H1 (cell line): ENCODE measurements around the gene GCC1. TPM values are rescaled to one million over a fixed set of nuclear protein-coding genes. Genes with fewer than 3 reads are reported as not detected.

ENCODE experiments used
- CTCF ChIA-PET: fragments of 300-600 bp; sonication (Branson Sonifier 250); formaldehyde crosslinking; loops from one replicate; lab custom pipeline; 2021; ENCODE audit not compliant: partially characterized antibody; lab: Charles Lee
- POLR2A ChIA-PET: fragments of 300-600 bp; sonication (Branson Sonifier 250); formaldehyde crosslinking; loops from one replicate; lab custom pipeline; 2021; ENCODE audit warnings: inconsistent platforms; ENCODE audit not compliant: partially characterized antibody; lab: Charles Lee
- DNase-seq, 2 experiments: peaks; one replicate each; pipeline versions ENCODE4 v3.0.0 to v3.0.0-alpha.2; 2010 to 2022; ENCODE audit warnings: low spot score in 2 of 2, low read depth in 1 of 2, mixed read lengths in 1 of 2
- FAIRE-seq: peaks from 2 replicates; lab custom pipeline; 2011; peaks lifted over from hg19 to GRCh38; lab: Jason Lieb, UNC
- H2AFZ ChIP-seq: 2 replicates; pipeline ENCODE4 v1.8.1; 2012; ENCODE audit warnings: low read length, inconsistent platforms
- H2AK5ac ChIP-seq: 2 replicates; pipeline ENCODE4 v1.6.1; 2013; ENCODE audit warnings: low read depth, low read length
- H2BK120ac ChIP-seq: replicated peaks from 2 replicates; pipeline ENCODE3; 2013; ENCODE audit warnings: low read depth, low read length, inconsistent platforms
- H2BK12ac ChIP-seq: 2 replicates; pipeline ENCODE4 v1.6.1; 2013; ENCODE audit warnings: low read depth, low read length
- H2BK15ac ChIP-seq: 2 replicates; pipeline ENCODE4 v1.6.1; 2013; ENCODE audit warnings: low read length
- H2BK20ac ChIP-seq: 2 replicates; pipeline ENCODE4 v1.6.1; 2013; ENCODE audit warnings: low read length
- H2BK5ac ChIP-seq: 2 replicates; pipeline ENCODE4 v1.6.1; 2013; ENCODE audit warnings: low read depth, low read length
- H3K14ac ChIP-seq: 2 replicates; pipeline ENCODE4 v1.6.1; 2013; ENCODE audit warnings: inconsistent platforms; ENCODE audit not compliant: insufficient read length
- H3K18ac ChIP-seq: 2 replicates; pipeline ENCODE4 v1.6.1; 2013; ENCODE audit warnings: low read length; ENCODE audit errors: extremely low read depth
- H3K23ac ChIP-seq: 2 replicates; pipeline ENCODE4 v1.6.1; 2013; ENCODE audit warnings: inconsistent platforms; ENCODE audit not compliant: insufficient read length
- H3K23me2 ChIP-seq: 2 replicates; pipeline ENCODE4 v1.6.1; 2013; ENCODE audit warnings: low read depth, low read length
- H3K27ac ChIP-seq: 2 replicates; pipeline ENCODE4 v1.6.1; 2011; ENCODE audit warnings: low read depth, low read length, inconsistent platforms
- H3K27me3 ChIP-seq, 4 experiments: replicated peaks in 1 of 4; 1 replicate in 1 of 4; 2 replicates in 3 of 4; pipeline versions ENCODE4 v1.6.1 to v1.8.1; 2011 to 2013; ENCODE audit warnings: low read length in 3 of 4, mild to moderate bottlenecking in 3 of 4, inconsistent platforms in 2 of 4, mixed read lengths in 2 of 4, moderate library complexity in 1 of 4; ENCODE audit not compliant: control insufficient read depth in 3 of 4, insufficient read depth in 3 of 4; ENCODE audit errors: extremely low read depth in 1 of 4
- H3K36me3 ChIP-seq, 4 experiments: 2 replicates each; pipeline versions ENCODE4 v1.6.1 to v1.8.1; 2011 to 2013; ENCODE audit warnings: mild to moderate bottlenecking in 4 of 4, low read length in 3 of 4, moderate library complexity in 2 of 4, control low read depth in 1 of 4, inconsistent platforms in 1 of 4; ENCODE audit not compliant: insufficient read depth in 4 of 4, control insufficient read depth in 2 of 4
- H3K4ac ChIP-seq: replicated peaks from 2 replicates; pipeline ENCODE3; 2013; ENCODE audit warnings: low read length, low read depth, mixed read lengths, inconsistent platforms; ENCODE audit not compliant: insufficient read length
- H3K4me1 ChIP-seq, 4 experiments: replicated peaks in 1 of 4; 1 replicate in 1 of 4; 2 replicates in 3 of 4; pipeline versions ENCODE4 v1.6.1 to v1.8.1; 2011 to 2013; ENCODE audit warnings: low read length in 3 of 4, inconsistent platforms in 2 of 4, mixed read lengths in 1 of 4; ENCODE audit not compliant: insufficient read depth in 4 of 4, control insufficient read depth in 3 of 4
- H3K4me2 ChIP-seq, 2 experiments: 2 replicates each; pipeline versions ENCODE4 v1.6.1 to v1.8.1; 2011 to 2013; ENCODE audit warnings: low read depth in 2 of 2, low read length in 2 of 2, control low read depth in 1 of 2, inconsistent platforms in 1 of 2, mild to moderate bottlenecking in 1 of 2; ENCODE audit not compliant: insufficient read depth in 1 of 2
- H3K4me3 ChIP-seq, 4 experiments: fragments of 200-600, 300-600 bp in 1 of 4; sonication (generic), shearing (Covaris generic), sonication (Bioruptor Twin) in 1 of 4; 2 replicates each; pipeline versions ENCODE4 v1.5.1 to v1.8.1; 2011 to 2016; ENCODE audit warnings: low read length in 4 of 4, low read depth in 3 of 4, control low read depth in 2 of 4, inconsistent platforms in 2 of 4, mild to moderate bottlenecking in 2 of 4, mixed read lengths in 1 of 4, moderate library complexity in 1 of 4; ENCODE audit not compliant: insufficient read depth in 2 of 4; ENCODE audit errors: extremely low read depth in 1 of 4
- H3K56ac ChIP-seq: replicated peaks from 2 replicates; pipeline ENCODE3; 2013; ENCODE audit warnings: low read depth, mild to moderate bottlenecking, mixed read lengths, low read length, inconsistent platforms; ENCODE audit not compliant: insufficient read length
- H3K79me1 ChIP-seq: 2 replicates; pipeline ENCODE4 v1.6.1; 2013; ENCODE audit warnings: low read depth, low read length, control low read depth
- H3K79me2 ChIP-seq, 2 experiments: 2 replicates each; pipeline versions ENCODE4 v1.6.1 to v1.8.1; 2012 to 2013; ENCODE audit warnings: low read length in 2 of 2, mild to moderate bottlenecking in 2 of 2, inconsistent platforms in 1 of 2; ENCODE audit not compliant: insufficient read depth in 2 of 2, control insufficient read depth in 1 of 2
- H3K9ac ChIP-seq, 4 experiments: replicated peaks in 1 of 4; 1 replicate in 1 of 4; 2 replicates in 3 of 4; pipeline versions ENCODE4 v1.6.1 to v1.8.1; 2011 to 2013; ENCODE audit warnings: low read depth in 3 of 4, low read length in 3 of 4, control low read depth in 2 of 4, mild to moderate bottlenecking in 2 of 4, moderate library complexity in 2 of 4, inconsistent platforms in 1 of 4; ENCODE audit errors: extremely low read depth in 1 of 4
- H3K9me3 ChIP-seq, 2 experiments: 2 replicates each; pipeline versions ENCODE4 v1.6.1 to v1.8.1; 2012 to 2013; ENCODE audit warnings: mild to moderate bottlenecking in 2 of 2, moderate library complexity in 2 of 2, control low read depth in 1 of 2, inconsistent platforms in 1 of 2, low read depth in 1 of 2, low read length in 1 of 2, mixed read lengths in 1 of 2; ENCODE audit not compliant: insufficient read depth in 2 of 2
- H4K20me1 ChIP-seq, 2 experiments: replicated peaks in 1 of 2; 2 replicates each; pipeline versions ENCODE3 to v1.8.1; 2011 to 2013; ENCODE audit warnings: inconsistent platforms in 2 of 2, low read length in 2 of 2, mild to moderate bottlenecking in 1 of 2; ENCODE audit not compliant: insufficient read depth in 2 of 2, control insufficient read depth in 1 of 2
- H4K5ac ChIP-seq: 2 replicates; pipeline ENCODE4 v1.6.1; 2013; ENCODE audit warnings: low read length, low read depth, mixed read lengths, inconsistent platforms; ENCODE audit not compliant: insufficient read length
- H4K8ac ChIP-seq: 2 replicates; pipeline ENCODE4 v1.8.0; 2013; ENCODE audit warnings: mild to moderate bottlenecking, moderate library complexity, low read length, inconsistent platforms; ENCODE audit not compliant: insufficient read depth; ENCODE audit errors: extremely low read depth
- H4K91ac ChIP-seq: replicated peaks from 2 replicates; pipeline ENCODE3; 2013; ENCODE audit warnings: low read length, mixed read lengths, inconsistent platforms; ENCODE audit not compliant: insufficient read length
- CBX5 ChIP-seq: fragments of 300-800, 300-1000 bp; sonication (generic); IDR thresholded peaks from 2 replicates; pipeline ENCODE4 v1.7.1; 2016; ENCODE audit warnings: antibody characterized with exemption, low read length, low read depth
- CEBPB ChIP-seq: IDR thresholded peaks from 2 replicates; pipeline ENCODE4 v1.6.1; 2012; ENCODE audit warnings: low read depth, low read length
- EZH2 ChIP-seq: fragments of 200-600 bp; sonication (generic); IDR thresholded peaks from 2 replicates; pipeline ENCODE4 v1.7.1; 2012; ENCODE audit warnings: low read depth, mild to moderate bottlenecking, moderate library complexity, low read length, inconsistent platforms; ENCODE audit not compliant: severe bottlenecking
- GABPA ChIP-seq: IDR thresholded peaks from 2 replicates; pipeline ENCODE4 v1.6.1; 2011; ENCODE audit warnings: mild to moderate bottlenecking, low read length, moderate library complexity, borderline replicate concordance; ENCODE audit not compliant: insufficient read depth
- HDAC2 ChIP-seq, 2 experiments: fragments of 300-600 bp in 1 of 2; sonication (generic) in 1 of 2; IDR thresholded peaks; 2 replicates each; pipeline ENCODE4 v1.6.1; 2011 to 2012; ENCODE audit warnings: low read depth in 2 of 2, low read length in 2 of 2, mild to moderate bottlenecking in 2 of 2, moderate library complexity in 2 of 2, borderline replicate concordance in 1 of 2, inconsistent platforms in 1 of 2
- JUN ChIP-seq: IDR thresholded peaks from 2 replicates; pipeline ENCODE4 v1.6.1; 2011; ENCODE audit warnings: low read depth, mild to moderate bottlenecking, improper control_type of control experiment, low read length
- JUND ChIP-seq: IDR thresholded peaks from 2 replicates; pipeline ENCODE4 v1.6.1; 2011; ENCODE audit warnings: mild to moderate bottlenecking, improper control_type of control experiment, low read length
- KDM5A ChIP-seq: fragments of 200-600 bp; IDR thresholded peaks from 2 replicates; pipeline ENCODE4 v1.7.1; 2012; ENCODE audit warnings: mild to moderate bottlenecking, low read length, inconsistent platforms, mixed read lengths
- PHF8 ChIP-seq: fragments of 200-600 bp; sonication (generic); conservative IDR thresholded peaks from 2 replicates; pipeline ENCODE4 v1.7.1; 2012; ENCODE audit warnings: low read depth, mild to moderate bottlenecking, inconsistent platforms, low read length, moderate library complexity
- RFX5 ChIP-seq: IDR thresholded peaks from 2 replicates; pipeline ENCODE4 v1.6.1; 2011; ENCODE audit warnings: low read depth, low read length, improper control_type of control experiment, borderline replicate concordance
- RNF2 ChIP-seq: fragments of 200-900, 300-1000 bp; sonication (generic); IDR thresholded peaks from 2 replicates; pipeline ENCODE4 v1.7.1; 2016; ENCODE audit warnings: borderline replicate concordance, low read depth, mild to moderate bottlenecking, antibody characterized with exemption, low read length; ENCODE audit not compliant: poor library complexity, severe bottlenecking; ENCODE audit errors: missing control alignments
- RXRA ChIP-seq: IDR thresholded peaks from 2 replicates; pipeline ENCODE4 v1.6.1; 2011; ENCODE audit warnings: low read depth, mild to moderate bottlenecking, low read length, moderate library complexity; ENCODE audit not compliant: insufficient read depth
- SIRT6 ChIP-seq: IDR thresholded peaks from one replicate; pipeline ENCODE4 v1.7.1; 2012; ENCODE audit warnings: low read length, inconsistent platforms
- ZNF274 ChIP-seq: IDR thresholded peaks from 2 replicates; pipeline ENCODE4 v1.7.0; 2012; ENCODE audit warnings: low read length, borderline replicate concordance; ENCODE audit errors: extremely low read depth
- WGBS, 2 experiments: shearing (Covaris generic) in 1 of 2; methylation state at CpG; one replicate each; pipeline versions ENCODE4 v1.1.6 to v1.1.7; 2013 to 2015; ENCODE audit warnings: low lambda C conversion rate in 2 of 2, mixed read lengths in 2 of 2, inconsistent platforms in 1 of 2, low coverage in 1 of 2, missing lambda C conversion rate in 1 of 2; ENCODE audit not compliant: insufficient replicate concordance in 2 of 2, insufficient coverage in 1 of 2, insufficient read length in 1 of 2; ENCODE audit errors: extremely low coverage in 1 of 2, missing lambda C conversion rate in 1 of 2; 5-methylcytosine and 5-hydroxymethylcytosine counted together
- polyA plus RNA-seq, 7 experiments: library from polyadenylated mRNA; depleted of rRNA in 3 of 7; stranded (reverse) in 5 of 7; unstranded in 2 of 7; fragments of >200 nt in 5 of 7; fragments of 200-250 nt in 2 of 7; gene quantifications; 1 replicate in 5 of 7; 2 replicates in 1 of 7; 4 replicates in 1 of 7; pipeline versions ENCODE4 v1.2.1 to v1.2.3, GENCODE V29; 2011 to 2013; ENCODE audit warnings: missing spikeins in 2 of 7, mixed read lengths in 2 of 7
- total RNA-seq: library from RNA; stranded (reverse); fragmentation: NEBNext Ultra II Directional; extraction: Animal tissue kit (Norgen Biotek cat#: 25700); gene quantifications from 2 replicates; pipeline ENCODE4 v1.2.1, GENCODE V29; 2021

Gene GCC1
- total and polyA plus RNA-seq, 2 of the 8 experiments (the other 6 are each of a cell fraction or from before 2014, with no cell fraction given) = 3.3 to 15.0 TPM

- 82% methylated on average over 6 of the region's 6 CpGs; no CpG with 5 or more reads in 1 of the 2 experiments for WGBS, 2 experiments
- ChIA-PET CTCF (interaction anchor here (0.6 to 1.9 kb wide), 6 partner anchors 8 to 559 kb away, joined by 3 to 6 read pairs (median 3); no protein-coding TSS in a partner anchor), POLR2A (no interaction called here)
- no peak overlapping the region for H3K9ac ChIP-seq
- no peaks in the 10 kb centered on the region for H3K4me1 ChIP-seq
- H3K4me3 ChIP-seq = no peak overlapping the region
- H3K4me2 ChIP-seq = no peak overlapping the region
- no peak overlapping the region for H3K27ac ChIP-seq
- H3K18ac ChIP-seq = no peak overlapping the region
- H3K56ac ChIP-seq = no peak overlapping the region
- H3K4ac ChIP-seq = no peak overlapping the region
- no peak overlapping the region for H2BK120ac ChIP-seq
- peaks cover 10% of the 10 kb centered on the region; the same call in 1 of the 2 replicates for H3K23me2 ChIP-seq
- H4K91ac ChIP-seq = no peak overlapping the region
- H3K79me1 ChIP-seq = no peaks in the 10 kb centered on the region
- no peak overlapping the region for H3K23ac ChIP-seq
- no peak overlapping the region for H4K8ac ChIP-seq
- no peaks in the 10 kb centered on the region for H3K79me2 ChIP-seq
- no peak for FAIRE-seq
- H2BK5ac ChIP-seq = no peak overlapping the region
- H3K14ac ChIP-seq = no peak overlapping the region
- no peak overlapping the region for H2AK5ac ChIP-seq
- no peak overlapping the region for H2BK15ac ChIP-seq
- H4K20me1 ChIP-seq = peaks cover 0 to 2% of the 10 kb centered on the region in 2 experiments
- H4K5ac ChIP-seq = no peak overlapping the region
- H3K27me3 ChIP-seq = peaks cover 0 to 5% (median 0%) of the 10 kb centered on the region in 4 experiments; a peak in 1 of 7 replicates
- DNase-seq = no peak
- no peak overlapping the region for H2BK20ac ChIP-seq
- no peak overlapping the region for H2BK12ac ChIP-seq
- no peaks in the 10 kb centered on the region for H3K36me3 ChIP-seq
- no peak overlapping the region for H2AFZ ChIP-seq
- no peaks in the 10 kb centered on the region for H3K9me3 ChIP-seq
- TF ChIP-seq ZNF274 (no peak), RNF2 (no peak), GABPA (no peak), EZH2 (no peak), CBX5 (no peak), KDM5A (no peak), JUND (no peak), SIRT6 (no peak), CEBPB (no peak), RXRA (no peak), PHF8 (no peak), HDAC2 (IDR thresholded peaks at IDR 0.05; ENCODE audit: borderline replicate concordance in 1 of 2, low read depth in 2 of 2, low read length in 2 of 2) (no peak), JUN (no peak), RFX5 (no peak)
Observed at GRCh38 chr7:127609297-127609696, 23.9 kb upstream of the GCC1 start.
